T-helper 22 cell (primary cell): ENCODE results near the gene CHMP3.
A peak's percentile ranks its signal among the peaks of the same experiment; 100 is the strongest.
"Not testable (repeated sequence)": the region's sequence is repeated elsewhere in the genome, so short reads cannot be mapped to it uniquely, and the experiment has no call there.

ENCODE experiments used
- DNase-seq: peaks from one replicate; pipeline ENCODE4 v3.0.0-alpha.2; 2020; ENCODE audit warnings: low read depth

Gene CHMP3

DNA sequence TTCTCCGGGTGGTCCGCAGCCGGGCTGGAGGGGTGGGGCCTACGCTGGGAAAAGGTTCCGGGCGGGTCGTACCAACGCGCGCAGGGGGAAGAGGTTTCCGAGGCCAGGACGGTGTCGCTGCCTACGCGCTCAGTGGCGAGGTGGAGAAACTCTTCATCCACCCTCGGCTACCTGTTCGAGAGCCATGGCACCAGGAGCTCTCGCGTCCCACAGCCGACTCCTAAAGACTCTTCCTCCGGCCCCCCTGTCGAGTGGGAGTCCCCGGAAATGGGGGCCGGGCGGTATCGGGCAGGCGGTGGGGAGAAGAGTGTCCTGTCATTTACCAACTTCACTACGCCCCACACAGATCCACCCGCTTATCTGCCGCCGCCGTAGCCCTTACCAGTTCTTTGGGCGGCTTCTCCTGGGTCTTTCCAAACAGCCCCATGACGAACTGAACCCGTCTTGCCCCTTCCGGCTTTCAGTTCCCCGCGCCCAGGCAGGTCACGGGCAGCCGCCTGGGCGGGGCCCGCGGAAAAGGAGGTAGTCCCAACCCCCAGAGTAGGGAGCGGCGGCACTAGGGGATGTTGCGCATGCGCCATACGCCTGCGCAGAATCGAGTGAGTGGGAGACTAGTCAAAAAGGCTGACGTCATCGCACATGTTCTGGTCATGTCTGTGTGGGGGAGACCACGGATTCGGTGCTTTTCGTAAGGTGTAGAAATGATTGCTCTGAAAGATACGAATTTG, at the start of gene CHMP3:
Gene CHMP3 (minus strand): TSS at position 522 of the 728 bp plus-strand sequence. CDS start 95 bp downstream, at position 427.
- DNase-seq = peak; percentile 96

DNA sequence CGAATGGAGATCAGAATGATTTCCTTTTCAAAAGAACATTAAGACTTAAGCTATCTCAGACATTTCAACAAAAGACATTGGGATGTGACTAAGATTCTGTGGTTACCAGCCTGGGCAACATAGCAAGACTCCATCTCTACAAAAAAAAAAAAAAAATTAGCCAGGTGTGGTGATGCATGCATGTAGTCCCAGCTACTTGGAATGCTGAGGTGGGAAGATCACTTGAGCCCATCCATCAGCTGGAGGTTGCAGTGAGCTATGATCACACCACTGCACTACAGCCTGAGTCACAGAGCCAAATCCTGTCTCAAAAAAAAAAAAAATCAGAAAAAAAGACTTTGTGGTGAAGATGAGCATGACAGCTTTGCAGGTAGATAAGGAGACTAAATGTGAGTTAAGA, 47.6 kb upstream of the CHMP3 start:
- DNase-seq = no peak

DNA sequence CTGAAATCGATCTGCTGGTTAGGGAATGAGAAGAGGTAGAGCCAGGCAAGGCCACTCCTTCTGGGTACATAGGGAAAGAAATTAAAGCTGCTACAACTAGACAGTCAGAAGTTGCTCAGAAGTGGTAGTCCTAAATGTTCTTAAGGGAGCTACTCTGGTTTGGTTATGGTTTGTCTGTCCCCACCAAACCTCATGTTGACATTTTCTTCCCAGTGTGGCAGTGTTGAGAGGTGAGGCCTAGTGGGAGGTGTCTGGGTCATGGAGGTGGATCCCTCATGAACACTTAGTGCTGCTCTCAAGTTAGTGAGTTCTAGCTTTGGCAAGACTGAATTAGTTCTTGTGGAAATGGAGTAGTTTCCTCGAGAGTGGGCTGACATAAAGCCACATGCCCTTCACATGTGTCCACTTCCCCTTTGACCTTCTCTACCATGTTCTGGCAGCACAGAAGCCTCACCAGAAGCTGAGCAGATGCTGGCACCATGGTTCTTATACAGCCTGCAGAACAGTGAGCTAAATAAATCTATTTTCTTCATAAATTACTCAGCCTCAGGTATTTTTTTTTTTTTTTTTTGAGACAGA, 45.7 kb upstream of the CHMP3 start:
- no peak for DNase-seq

DNA sequence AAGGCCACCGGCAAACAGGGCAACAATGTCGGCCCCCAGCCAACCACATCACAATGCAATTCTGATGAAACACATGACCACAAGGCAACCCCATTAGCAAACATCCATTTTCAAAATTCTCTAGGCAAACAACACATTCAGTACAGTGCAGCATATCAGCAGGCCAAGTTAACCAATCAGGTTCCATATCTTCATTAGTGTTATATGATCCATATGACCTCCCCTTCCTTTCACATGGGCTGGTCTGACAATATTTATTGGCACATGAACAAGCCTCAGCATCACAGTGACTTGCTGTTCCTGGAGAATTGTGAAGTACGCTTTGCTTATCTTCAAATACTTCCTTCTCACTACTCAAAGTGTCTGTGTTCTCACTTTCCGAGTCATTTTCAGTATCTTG, 40.7 kb upstream of the CHMP3 start:
- no peak for DNase-seq

DNA sequence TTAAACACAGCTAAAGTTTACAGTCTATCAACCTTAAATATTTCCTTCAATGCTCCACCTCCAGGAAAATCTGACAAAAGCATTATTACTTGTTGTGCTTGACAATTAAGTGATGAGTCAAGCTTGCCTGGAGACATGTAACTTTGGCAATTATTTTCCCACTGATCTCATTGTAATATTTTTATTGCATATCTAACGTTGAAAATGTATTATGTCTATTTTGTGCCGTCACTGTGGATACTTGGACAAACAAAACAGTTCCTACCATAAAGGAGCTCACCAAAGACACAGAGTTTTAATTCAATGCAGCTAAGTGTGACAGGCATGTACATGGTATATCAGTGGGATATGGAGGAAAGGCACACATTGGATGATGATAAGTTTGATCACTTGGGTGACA, 35.7 kb upstream of the CHMP3 start:
- no peak for DNase-seq

DNA sequence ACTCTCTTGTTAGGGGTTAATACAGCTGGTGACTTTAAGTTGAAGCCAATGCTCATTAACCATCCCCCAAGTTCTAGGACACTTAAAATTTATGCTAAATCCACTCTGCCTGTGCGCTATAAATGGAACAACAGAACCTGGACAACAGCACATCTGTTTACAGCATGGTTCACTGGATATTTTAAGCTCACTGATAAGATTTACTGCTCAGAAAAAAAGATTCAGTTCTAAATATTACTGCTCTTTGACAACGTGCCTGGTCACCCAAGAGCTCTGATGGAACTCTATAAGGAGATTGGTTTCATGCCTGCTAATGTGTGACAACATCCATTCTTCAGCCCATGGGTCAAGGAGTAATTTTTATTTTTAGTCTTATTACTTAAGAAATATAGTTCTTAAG, 32.9 kb upstream of the CHMP3 start:
- no peak for DNase-seq

DNA sequence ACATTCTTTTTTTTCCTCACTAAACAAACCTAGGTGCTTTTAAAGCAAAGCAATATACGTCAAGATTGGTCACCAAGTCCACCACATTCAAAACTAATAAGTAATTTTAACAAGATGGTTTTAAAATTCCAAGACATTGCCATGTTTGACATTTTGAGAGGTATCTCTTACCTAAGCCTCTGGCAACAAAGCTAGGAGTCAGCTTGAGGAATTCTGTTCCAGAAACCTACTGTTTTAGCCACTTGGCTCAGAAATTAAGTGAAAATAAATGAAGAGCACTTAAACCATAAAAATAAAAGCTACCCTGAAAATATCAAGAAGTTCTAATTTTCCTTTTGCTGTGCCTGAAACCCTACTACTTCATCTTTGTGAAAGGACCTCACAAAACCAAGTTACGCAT, 30.0 kb upstream of the CHMP3 start:
- DNase-seq = no peak

DNA sequence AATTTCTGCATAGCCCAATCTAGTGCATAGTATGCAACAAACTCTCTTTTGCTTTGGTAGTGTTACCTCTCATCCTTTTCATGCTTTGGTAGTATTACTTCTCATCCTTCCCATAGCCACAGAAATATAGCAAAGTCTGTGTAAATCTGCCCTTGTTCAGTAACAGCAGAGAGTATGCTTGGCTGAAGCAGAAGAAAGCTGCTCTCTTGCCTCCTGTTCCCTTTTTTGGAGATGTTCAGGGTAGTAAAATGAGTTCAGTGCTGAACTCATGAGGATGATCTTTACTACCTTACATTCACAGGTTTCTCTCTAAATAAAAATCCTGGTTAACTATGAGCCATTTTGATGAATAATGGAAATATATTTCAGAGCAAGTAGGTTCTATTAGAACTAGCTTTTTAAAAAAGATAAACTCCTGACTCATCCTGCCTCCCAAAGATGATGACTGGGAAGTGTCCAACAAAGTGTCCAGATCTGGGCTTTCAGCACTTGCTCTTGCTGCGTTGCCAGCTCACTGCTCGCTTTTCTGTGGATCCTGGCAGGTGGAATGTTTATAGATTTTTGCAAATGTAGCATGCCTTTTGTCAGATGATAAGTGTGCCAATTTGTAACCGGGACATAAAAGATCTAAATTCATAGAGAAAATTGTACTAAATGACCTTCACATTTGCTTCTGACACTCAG, 29.4 kb upstream of the CHMP3 start:
- no peak for DNase-seq

DNA sequence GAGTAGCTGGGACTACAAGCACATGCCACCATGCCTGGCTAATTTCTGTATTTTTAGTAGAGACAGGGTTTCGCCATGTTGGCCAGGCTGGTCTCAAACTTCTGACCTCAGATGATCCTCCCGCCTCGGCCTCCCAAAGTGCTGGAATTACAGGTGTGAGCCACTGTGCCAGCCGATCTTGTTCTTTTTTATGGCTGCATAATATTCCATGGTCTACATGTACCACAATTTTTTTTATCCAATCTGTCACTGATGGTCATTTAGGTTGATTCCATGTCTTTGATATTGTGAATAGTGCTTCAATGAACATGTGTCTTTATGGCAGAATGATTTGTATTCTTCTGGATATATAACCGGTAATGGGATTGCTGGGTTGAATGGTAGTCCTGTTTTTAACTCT, 26.5 kb upstream of the CHMP3 start:
- not testable (repeated sequence) for DNase-seq

DNA sequence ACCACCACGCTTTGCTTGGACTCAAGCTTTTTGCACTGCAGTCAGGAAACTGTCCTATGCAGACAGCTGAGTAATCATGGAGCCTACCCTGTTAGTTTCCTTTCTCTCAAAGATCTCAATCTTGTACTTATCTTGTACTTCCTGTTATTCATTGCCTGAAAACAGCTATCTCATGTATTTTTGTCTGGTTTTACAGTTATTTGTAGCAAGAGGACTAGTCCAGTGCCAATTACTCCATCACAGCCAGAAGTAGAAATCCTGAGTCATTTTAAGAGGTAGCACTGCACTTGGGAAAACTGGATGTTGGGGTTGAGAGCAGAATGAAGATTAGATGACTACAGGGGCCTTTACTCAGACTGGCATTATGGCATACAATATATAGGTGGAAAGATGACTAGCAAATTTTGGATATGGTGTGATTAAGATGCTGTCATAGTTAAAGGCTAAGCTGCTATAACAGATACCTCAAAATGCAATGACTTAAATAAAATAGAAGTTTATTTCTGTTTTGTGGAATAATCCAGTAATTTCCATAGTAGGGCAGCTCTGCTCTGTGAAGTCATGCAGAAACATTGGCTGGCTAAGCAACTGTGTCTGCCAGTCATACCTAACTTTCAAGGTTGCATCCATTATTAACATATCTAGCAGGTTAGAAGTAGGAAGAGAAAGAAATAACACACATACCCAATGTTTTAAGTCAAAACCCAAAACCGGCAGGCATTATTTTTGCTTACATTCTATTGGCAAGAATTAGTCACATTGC, 21.1 kb upstream of the CHMP3 start:
- DNase-seq = no peak

DNA sequence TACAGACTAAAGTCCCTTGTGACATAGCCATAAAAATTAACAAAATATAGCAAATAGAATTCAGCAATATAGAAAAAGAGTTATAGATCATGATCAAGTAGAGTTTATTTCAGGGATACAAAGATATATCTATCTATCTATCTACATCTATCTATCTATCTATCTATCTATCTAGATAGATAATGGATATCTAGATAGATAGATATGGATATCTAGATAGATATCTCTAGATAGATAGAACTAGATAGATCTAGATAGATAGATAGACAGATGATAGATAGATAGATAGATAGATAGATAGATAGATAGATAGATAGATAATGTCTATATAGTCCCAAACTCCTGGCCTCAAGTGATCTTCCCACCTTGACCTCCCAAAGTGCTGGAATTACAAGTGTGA, 17.3 kb upstream of the CHMP3 start:
- no peak for DNase-seq

DNA sequence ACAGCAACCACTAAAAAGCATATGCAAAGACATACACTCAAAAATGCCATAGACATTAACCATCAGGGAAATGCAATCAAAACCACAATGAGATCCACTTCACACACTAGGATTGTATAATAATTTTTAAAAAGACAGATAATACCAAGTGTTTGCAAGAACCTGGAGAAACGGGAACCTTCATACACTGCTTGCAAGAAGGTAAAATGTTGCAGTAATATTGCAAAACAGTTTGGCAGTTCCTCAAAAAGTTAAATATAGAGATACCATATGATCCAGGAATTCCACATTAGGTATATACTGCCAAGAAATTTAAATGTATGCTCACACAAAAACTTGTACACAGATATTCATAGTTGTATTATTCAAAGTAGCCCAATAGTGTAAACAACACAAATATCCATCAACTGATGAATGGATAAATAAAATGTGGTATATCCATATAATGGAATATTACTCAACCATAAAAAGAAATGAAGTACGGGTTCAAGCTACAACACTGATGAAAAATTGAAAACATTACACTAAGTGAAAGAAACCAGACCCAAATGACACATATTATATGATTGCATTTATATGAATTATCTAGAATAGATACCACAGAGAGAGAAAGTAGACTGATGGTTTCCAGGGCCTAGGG, 14.7 kb upstream of the CHMP3 start:
- no peak for DNase-seq

DNA sequence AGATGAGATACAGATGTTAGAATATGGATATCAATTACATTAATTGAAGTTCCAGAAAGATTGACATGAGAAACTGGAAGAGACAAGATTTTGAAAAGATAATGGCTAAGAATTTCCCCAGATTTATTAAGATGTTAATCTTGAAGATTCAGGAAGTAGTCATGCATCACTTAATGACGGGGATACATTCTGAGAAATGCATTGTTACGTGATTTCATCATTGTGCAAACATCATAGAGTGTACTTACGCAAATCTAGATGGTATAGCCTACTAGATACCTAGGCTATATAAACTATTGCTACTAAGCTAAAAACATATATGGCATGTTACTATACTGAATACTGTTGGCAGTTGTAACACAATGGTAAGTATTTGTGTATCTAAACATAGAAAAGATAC, 6.8 kb upstream of the CHMP3 start:
- DNase-seq = no peak

DNA sequence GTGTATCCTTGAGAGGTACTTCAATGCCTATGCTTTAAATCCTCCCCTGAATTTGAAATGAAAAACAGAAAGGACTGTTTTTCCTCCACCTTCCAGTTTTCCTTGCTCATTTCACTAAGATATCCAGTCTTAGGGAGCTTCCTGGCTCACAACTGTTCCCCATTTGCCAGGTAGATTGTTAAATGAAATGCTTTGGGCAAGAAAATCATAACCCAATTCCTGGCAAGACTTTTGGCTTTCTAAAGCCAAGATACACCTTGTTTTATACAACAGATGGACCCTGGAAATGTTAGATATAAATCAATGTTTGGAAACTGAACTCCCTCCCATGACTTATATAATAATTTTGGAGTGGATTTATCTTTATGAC, 3.6 kb upstream of the CHMP3 start:
- no peak for DNase-seq

DNA sequence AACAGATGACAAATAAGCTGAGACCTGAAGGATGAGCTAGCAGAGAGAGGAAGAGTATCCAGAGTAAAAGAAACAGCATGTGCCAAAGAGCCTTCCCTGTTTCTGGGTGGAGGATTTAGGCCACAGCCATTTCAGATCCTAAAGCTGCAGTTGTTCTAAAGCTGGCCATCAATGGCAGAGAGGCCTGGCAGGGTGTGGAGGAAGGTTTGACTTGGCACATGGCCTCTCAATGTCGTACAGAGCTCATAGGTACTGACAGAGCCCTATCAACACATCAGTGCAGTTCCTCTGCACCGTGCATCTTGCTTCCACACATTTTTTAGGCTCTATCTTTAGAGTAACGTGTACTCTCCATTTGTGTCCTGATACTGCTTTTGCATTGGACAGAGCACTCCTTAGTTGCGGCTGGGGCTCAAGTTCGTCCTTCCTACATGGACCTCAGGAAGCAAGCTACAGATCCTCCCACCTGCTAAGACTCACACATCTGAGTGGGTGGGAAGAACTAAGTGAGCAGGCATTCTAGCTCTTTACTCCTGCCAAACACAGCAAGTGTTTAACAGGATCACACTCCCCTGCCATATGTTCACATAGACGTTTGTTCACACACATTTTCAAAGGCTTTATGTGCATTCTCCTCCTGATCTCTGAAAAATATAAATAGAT, 3.0 kb upstream of the CHMP3 start:
- no peak for DNase-seq

DNA sequence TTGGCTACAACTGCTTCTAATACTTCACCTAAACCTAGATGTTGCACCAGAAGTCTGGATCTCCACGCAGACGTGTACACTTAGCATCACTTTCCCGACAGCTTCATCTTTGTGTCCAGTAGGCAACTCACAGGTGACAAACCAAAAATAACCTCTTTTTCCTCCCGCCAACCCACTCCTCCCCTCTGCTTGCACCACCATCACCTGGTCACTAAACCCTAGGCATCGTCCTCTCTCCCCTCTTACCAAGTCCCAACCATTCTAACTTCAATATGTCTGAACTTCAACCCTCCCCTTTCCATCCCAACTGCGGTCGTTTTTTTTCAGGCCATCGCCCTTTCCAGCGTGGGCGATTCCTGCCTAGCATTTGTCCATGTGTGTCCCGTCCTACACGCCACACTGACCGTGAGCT, 413 bp upstream of the CHMP3 start:
- no peak for DNase-seq

DNA sequence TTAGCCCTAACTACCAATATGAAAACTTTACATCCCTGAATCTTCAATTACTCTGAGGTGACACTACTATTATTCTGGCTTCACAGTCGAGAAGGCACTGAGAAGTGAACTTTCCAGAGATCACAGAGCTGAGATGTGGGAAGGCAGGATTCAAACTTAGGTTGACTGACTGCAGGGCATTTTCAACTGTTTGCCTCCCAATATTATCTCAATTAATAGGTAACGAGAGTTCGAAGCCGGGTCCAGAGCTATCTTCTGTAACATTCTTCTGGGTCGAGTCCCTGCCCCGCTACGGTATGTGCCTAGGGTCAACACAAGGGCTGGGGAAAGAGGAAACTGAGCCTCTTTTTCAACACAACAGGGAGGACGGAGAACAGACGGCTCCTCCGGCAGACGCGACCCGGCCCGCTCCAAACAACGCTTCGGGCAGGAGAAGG, 740 bp downstream of the CHMP3 start:
- no peak for DNase-seq

DNA sequence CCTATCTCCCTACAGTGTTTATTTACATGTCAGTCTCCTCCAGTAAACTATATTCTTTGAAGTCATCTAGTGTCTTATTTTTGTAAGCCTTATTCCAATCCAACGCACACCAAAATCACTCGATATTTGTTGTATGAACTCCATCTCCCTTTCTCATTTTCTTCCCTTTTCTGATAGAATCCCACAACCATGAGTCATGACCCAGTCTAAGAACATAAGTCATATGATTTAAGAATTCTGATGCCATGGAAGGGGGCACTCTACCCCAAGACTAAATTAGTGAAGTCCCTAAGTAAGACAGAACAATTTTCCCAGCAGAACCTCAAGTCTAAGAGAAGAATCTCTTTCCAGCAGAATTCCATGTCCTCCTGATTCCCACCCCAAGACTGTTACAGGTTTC, 5.4 kb downstream of the CHMP3 start:
- DNase-seq = no peak

DNA sequence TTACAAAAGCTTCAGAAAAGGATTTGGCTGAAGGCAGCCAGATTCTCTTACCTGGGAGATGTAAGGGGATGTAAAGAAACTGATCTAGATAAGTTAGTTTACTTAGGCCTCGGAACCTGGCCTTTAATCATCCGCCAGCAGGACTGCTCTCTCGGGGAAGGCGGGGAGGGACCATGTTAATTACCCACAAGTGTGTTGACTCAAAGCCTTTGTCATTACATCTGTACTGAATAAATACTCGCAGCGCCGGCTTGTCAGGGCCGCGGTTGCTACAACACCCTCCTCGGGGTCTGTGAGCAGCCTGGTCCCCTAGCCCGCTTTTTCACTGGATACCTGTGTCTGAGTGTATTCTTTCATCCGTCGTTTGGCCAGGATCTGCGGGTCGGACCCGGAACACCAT, 6.7 kb downstream of the CHMP3 start:
- no peak for DNase-seq

DNA sequence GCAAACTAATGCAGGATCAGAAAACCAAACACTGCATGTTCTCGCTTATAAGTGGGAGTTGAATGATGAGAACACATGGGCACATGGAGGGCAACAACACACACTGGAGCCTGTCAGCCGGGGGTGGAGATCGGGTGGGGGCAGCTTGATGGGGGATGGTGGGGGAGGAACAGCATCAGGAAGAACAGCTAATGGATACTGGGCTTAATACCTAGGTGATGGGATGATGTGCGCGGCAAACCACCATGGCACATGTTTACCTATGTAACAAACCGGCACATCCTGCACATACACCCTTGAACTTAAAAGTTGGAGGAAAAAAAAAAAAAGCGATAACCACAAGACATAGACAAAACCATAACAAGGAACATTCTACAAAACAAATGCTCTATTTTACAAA, 10.4 kb downstream of the CHMP3 start:
- no peak for DNase-seq

DNA sequence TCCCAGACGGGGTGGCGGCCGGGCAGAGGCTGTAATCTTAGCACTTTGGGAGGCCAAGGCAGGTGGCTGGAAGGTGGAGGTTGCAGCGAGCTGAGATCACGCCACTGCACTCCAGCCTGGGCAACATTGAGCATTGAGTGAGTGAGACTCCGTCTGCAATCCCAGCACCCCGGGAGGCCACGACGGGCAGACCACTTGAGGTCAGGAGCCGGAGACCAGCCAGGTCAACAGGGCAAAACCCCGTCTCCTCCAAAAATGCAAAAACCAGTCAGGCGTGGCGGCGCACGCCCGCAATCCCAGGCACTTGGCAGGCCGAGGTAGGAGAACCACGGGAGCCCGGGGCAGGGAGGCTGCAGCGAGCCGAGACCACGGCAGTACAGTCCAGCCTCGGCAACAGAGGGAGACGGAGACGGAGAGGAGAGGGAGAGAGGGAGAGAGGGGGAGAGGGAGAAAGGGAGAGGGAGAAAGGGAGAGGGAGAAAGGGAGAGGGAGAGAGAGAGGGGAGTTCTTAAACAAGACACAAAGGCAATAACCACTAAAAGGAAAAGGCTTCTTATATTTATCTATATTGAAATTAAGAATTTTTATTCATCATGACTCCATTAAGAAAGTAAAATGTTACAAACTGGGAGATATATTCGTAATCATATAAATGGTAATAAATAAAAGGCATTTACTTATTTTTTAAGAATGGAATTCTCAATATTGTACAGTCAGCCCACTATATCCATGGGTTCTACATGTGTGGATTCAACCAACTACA, 13.1 kb downstream of the CHMP3 start:
- not testable (repeated sequence) for DNase-seq
